LHCN-M2 (cell line): ENCODE data around the gene CEP78. TPM values are rescaled to one million over a fixed set of nuclear protein-coding genes. Genes with fewer than 3 reads are reported as not detected.

Experiments used
- total RNA-seq: library from RNA; depleted of rRNA; stranded (reverse); fragments of >200 nt; gene quantifications from 2 replicates; pipeline ENCODE4 v1.2.3, GENCODE V29; 2014; rRNA removed

Gene CEP78
- total RNA-seq, 1 experiment from 2014 or later = 34.2 TPM

Other genes starting within 250 kb of the CEP78 start
- 21.0 and 29.2 TPM in 2 replicates for gene GNAQ, start 204.3 kb upstream of the CEP78 start, total RNA-seq
- 21.0 and 24.8 TPM in 2 replicates for gene PSAT1, start 61.0 kb downstream of the CEP78 start, total RNA-seq